Measurements from ENCODE around the gene DHRSX.

DNA sequence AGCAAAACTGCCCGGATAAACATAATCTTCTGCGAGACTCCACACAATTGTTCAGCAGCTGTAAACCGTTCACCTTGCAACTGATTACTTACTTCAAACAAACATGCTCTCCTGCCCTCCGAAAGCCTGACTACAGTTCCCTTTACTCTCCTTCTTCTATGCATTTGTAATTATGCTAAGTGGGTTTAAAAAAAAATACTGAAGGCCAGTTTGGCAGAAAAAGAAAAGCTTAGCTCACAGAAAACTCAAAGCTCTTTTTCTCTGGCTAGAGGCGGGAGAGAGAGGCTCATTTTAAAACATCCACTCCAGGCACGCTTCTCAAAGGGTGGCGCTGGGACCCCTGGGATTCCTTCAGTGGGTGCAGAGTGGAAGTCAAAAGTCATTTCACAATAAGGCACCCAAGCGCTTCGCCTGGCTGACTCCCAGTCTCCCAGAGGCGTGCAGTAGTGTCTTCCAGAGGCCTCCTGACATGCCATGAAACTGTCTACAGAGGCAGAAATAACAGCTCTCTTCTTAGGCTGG is 1.9 kb downstream of the DHRSX start:
- TF ChIP-seq ZFP90 (CRISPR knock-in tag; IDR thresholded peaks at IDR 0.05; ENCODE audit: borderline replicate concordance) (no peak), SMARCE1 (IDR thresholded peaks at IDR 0.05; ENCODE audit: borderline replicate concordance) (no peak), ZNF629 (CRISPR knock-in tag; conservative IDR thresholded peaks at IDR 0.05) (no peak), AGO2 (optimal IDR thresholded peaks at IDR 0.05; ENCODE audit: low read depth, low read length) (no peak), TAF1 (CRISPR knock-in tag; IDR thresholded peaks at IDR 0.05) (no peak), EZH2 (conservative IDR thresholded peaks at IDR 0.05; ENCODE audit: low read depth, low read length) (no peak), ZNF780A (CRISPR knock-in tag; IDR thresholded peaks at IDR 0.05) (no peak), RBFOX2 (IDR thresholded peaks at IDR 0.05; ENCODE audit: low read depth, low read length) (no peak; the same call in 1 of the 2 replicates)
- TF ChIP-seq, protein P1, sequence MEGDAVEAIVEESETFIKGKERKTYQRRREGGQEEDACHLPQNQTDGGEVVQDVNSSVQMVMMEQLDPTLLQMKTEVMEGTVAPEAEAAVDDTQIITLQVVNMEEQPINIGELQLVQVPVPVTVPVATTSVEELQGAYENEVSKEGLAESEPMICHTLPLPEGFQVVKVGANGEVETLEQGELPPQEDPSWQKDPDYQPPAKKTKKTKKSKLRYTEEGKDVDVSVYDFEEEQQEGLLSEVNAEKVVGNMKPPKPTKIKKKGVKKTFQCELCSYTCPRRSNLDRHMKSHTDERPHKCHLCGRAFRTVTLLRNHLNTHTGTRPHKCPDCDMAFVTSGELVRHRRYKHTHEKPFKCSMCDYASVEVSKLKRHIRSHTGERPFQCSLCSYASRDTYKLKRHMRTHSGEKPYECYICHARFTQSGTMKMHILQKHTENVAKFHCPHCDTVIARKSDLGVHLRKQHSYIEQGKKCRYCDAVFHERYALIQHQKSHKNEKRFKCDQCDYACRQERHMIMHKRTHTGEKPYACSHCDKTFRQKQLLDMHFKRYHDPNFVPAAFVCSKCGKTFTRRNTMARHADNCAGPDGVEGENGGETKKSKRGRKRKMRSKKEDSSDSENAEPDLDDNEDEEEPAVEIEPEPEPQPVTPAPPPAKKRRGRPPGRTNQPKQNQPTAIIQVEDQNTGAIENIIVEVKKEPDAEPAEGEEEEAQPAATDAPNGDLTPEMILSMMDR (CRISPR knock-in tag; IDR thresholded peaks at IDR 0.05): no peak
- TF ChIP-seq, protein P2, sequence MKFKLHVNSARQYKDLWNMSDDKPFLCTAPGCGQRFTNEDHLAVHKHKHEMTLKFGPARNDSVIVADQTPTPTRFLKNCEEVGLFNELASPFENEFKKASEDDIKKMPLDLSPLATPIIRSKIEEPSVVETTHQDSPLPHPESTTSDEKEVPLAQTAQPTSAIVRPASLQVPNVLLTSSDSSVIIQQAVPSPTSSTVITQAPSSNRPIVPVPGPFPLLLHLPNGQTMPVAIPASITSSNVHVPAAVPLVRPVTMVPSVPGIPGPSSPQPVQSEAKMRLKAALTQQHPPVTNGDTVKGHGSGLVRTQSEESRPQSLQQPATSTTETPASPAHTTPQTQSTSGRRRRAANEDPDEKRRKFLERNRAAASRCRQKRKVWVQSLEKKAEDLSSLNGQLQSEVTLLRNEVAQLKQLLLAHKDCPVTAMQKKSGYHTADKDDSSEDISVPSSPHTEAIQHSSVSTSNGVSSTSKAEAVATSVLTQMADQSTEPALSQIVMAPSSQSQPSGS (CRISPR knock-in tag; IDR thresholded peaks at IDR 0.05): no peak
- TF ChIP-seq, protein P3, sequence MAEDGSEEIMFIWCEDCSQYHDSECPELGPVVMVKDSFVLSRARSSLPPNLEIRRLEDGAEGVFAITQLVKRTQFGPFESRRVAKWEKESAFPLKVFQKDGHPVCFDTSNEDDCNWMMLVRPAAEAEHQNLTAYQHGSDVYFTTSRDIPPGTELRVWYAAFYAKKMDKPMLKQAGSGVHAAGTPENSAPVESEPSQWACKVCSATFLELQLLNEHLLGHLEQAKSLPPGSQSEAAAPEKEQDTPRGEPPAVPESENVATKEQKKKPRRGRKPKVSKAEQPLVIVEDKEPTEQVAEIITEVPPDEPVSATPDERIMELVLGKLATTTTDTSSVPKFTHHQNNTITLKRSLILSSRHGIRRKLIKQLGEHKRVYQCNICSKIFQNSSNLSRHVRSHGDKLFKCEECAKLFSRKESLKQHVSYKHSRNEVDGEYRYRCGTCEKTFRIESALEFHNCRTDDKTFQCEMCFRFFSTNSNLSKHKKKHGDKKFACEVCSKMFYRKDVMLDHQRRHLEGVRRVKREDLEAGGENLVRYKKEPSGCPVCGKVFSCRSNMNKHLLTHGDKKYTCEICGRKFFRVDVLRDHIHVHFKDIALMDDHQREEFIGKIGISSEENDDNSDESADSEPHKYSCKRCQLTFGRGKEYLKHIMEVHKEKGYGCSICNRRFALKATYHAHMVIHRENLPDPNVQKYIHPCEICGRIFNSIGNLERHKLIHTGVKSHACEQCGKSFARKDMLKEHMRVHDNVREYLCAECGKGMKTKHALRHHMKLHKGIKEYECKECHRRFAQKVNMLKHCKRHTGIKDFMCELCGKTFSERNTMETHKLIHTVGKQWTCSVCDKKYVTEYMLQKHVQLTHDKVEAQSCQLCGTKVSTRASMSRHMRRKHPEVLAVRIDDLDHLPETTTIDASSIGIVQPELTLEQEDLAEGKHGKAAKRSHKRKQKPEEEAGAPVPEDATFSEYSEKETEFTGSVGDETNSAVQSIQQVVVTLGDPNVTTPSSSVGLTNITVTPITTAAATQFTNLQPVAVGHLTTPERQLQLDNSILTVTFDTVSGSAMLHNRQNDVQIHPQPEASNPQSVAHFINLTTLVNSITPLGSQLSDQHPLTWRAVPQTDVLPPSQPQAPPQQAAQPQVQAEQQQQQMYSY (CRISPR knock-in tag; IDR thresholded peaks at IDR 0.05): no peak

Measured in HepG2 (cell line).